CD4-positive, alpha-beta T cell (primary cell): ENCODE data around the gene MED27. TPM values are rescaled to one million over a fixed set of nuclear protein-coding genes. Genes with fewer than 3 reads are reported as not detected.

Experiments used
- ATAC-seq: fragments of 200-7000 bp; cut with Tn5 transposase; one replicate; pipeline ENCODE4 v1.10.0; 2022; ENCODE audit warnings: mild to moderate bottlenecking; ENCODE audit not compliant: poor library complexity
- CTCF ChIA-PET: fragments of 350-600 bp; sonication (Branson Sonifier 250); formaldehyde crosslinking; loops from one replicate; lab custom pipeline; 2021; ENCODE audit warnings: antibody characterized with exemption, inconsistent platforms; lab: Charles Lee
- POLR2A ChIA-PET: fragments of 350-600 bp; sonication (Branson Sonifier 250); formaldehyde crosslinking; loops from one replicate; lab custom pipeline; 2021; ENCODE audit warnings: antibody characterized with exemption, inconsistent platforms; lab: Charles Lee
- DNase-seq, 14 experiments: peaks; one replicate each; pipeline ENCODE4 v3.0.0-alpha.2; 2013 to 2020; ENCODE audit warnings: mixed read lengths in 2 of 14
- H3K27ac ChIP-seq, 2 donors: one replicate each; pipeline versions ENCODE4 v1.5.1 to v1.7.0; 2013; ENCODE audit warnings: low read length in 2 of 2, low read depth in 1 of 2, mild to moderate bottlenecking in 1 of 2
- H3K27me3 ChIP-seq, 2 experiments: 1 replicate in 1 of 2; 2 replicates in 1 of 2; pipeline versions ENCODE4 v1.6.1 to v1.7.0; 2013; ENCODE audit warnings: low read length in 2 of 2, control low read depth in 1 of 2, mild to moderate bottlenecking in 1 of 2, moderate library complexity in 1 of 2; ENCODE audit not compliant: insufficient read depth in 2 of 2, control insufficient read depth in 1 of 2
- H3K36me3 ChIP-seq: one replicate; pipeline ENCODE4 v1.6.1; 2013; ENCODE audit warnings: low read length, control low read depth; ENCODE audit not compliant: insufficient read depth
- H3K4me1 ChIP-seq: one replicate; pipeline ENCODE4 v1.6.1; 2013; ENCODE audit warnings: low read length, control low read depth; ENCODE audit not compliant: insufficient read depth
- H3K4me3 ChIP-seq: one replicate; pipeline ENCODE4 v1.5.1; 2013; ENCODE audit warnings: mild to moderate bottlenecking, low read length, moderate library complexity
- H3K9me3 ChIP-seq, 2 experiments: 1 replicate in 1 of 2; 2 replicates in 1 of 2; pipeline versions ENCODE4 v1.6.1 to v1.7.0; 2013; ENCODE audit warnings: low read length in 2 of 2, mild to moderate bottlenecking in 2 of 2, control low read depth in 1 of 2, moderate library complexity in 1 of 2; ENCODE audit not compliant: control insufficient read depth in 1 of 2, insufficient read depth in 1 of 2
- H3K27ac Mint-ChIP-seq: one replicate; pipeline ENCODE4 v1.8.0; 2020; ENCODE audit warnings: mixed read lengths
- H3K27me3 Mint-ChIP-seq: one replicate; pipeline ENCODE4 v1.8.0; 2021; ENCODE audit warnings: mixed read lengths
- H3K36me3 Mint-ChIP-seq: one replicate; pipeline ENCODE4 v1.8.0; 2021; ENCODE audit warnings: low read depth, mixed read lengths
- H3K4me1 Mint-ChIP-seq: one replicate; pipeline ENCODE4 v1.8.0; 2021; ENCODE audit warnings: low read depth, mixed read lengths
- H3K4me3 Mint-ChIP-seq: one replicate; pipeline ENCODE4 v1.8.0; 2020; ENCODE audit warnings: mild to moderate bottlenecking, mixed read lengths
- H3K9me3 Mint-ChIP-seq: one replicate; pipeline ENCODE4 v1.8.0; 2020; ENCODE audit warnings: mixed read lengths
- CTCF ChIP-seq: fragments of 200-600 bp; IDR thresholded peaks from one replicate; pipeline ENCODE4 v1.8.0; 2022; ENCODE audit warnings: antibody characterized with exemption, mild to moderate bottlenecking
- intact Hi-C, 2 experiments: fragments of 100-400 bp; cut with DNase I in 1 of 2; cut with micrococcal nuclease in 1 of 2; formaldehyde crosslinking; loops; one replicate each; pipeline versions ENCODE4 v1.15.1 to v1.9.0; 2023 to 2025; cut with DNase I, micrococcal nuclease
- total RNA-seq, 174 experiments: library from RNA in 2 of 174; stranded (reverse) in 2 of 174; gene quantifications; one replicate each; pipeline ENCODE4 v1.2.3 and lab custom pipeline; 2021 to 2026

MED27 gene
- total RNA-seq, 2 experiments from 2014 or later, result 15.0 to 17.4 TPM

- Mint-ChIP-seq H3K4me3 (no peak overlapping the region), H3K27me3 (peaks cover 6% of the 10 kb centered on the region), H3K27ac (no peak overlapping the region), H3K9me3 (no peaks in the 10 kb centered on the region), H3K36me3 (no peaks in the 10 kb centered on the region), H3K4me1 (peaks cover 10% of the 10 kb centered on the region)
- CTCF ChIA-PET, result no interaction called here
- TF ChIP-seq CTCF, result no peak
- no peak overlapping the region for H3K27ac ChIP-seq
- H3K27me3 ChIP-seq, result peaks cover 0 to 12% of the 10 kb centered on the region in 2 experiments
- DNase-seq (no peak), ATAC-seq (no peak)
- H3K4me3 ChIP-seq, result no peak overlapping the region
- peaks cover 13 to 35% of the 10 kb centered on the region in 2 experiments for H3K9me3 ChIP-seq
- H3K36me3 ChIP-seq, result no peaks in the 10 kb centered on the region
- intact Hi-C loops, result no loop called here
- POLR2A ChIA-PET, result no interaction called here
- H3K4me1 ChIP-seq, result peaks cover 11% of the 10 kb centered on the region
Measured at GRCh38 chr9:131833906-131834305, 245.8 kb downstream of the MED27 start.

GRCh38 chr9:131833083-131833482 is 246.6 kb downstream of the MED27 start:
- ChIA-PET POLR2A (no interaction called here), CTCF (no interaction called here)
- DNase-seq (peak in 1 of 14 experiments; percentile 16), ATAC-seq (peak; percentile 32)
- H3K9me3 Mint-ChIP-seq, result no peaks in the 10 kb centered on the region
- peak overlapping the region; percentile 43 for H3K27ac Mint-ChIP-seq
- peaks cover 8% of the 10 kb centered on the region for H3K27me3 Mint-ChIP-seq
- Histone ChIP-seq H3K36me3 (no peaks in the 10 kb centered on the region), H3K27me3 (peaks cover 0 to 12% of the 10 kb centered on the region in 2 experiments), H3K9me3 (peaks cover 13 to 35% of the 10 kb centered on the region in 2 experiments), H3K27ac (no peak overlapping the region), H3K4me1 (peaks cover 4% of the 10 kb centered on the region), H3K4me3 (no peak overlapping the region)
- TF ChIP-seq CTCF, result no peak
- no peak overlapping the region for H3K4me3 Mint-ChIP-seq
- peaks cover 10% of the 10 kb centered on the region for H3K4me1 Mint-ChIP-seq
- intact Hi-C loops, result no loop called here
- H3K36me3 Mint-ChIP-seq, result no peaks in the 10 kb centered on the region

- Mint-ChIP-seq H3K27ac (no peak overlapping the region), H3K36me3 (no peaks in the 10 kb centered on the region), H3K4me1 (peaks cover 10% of the 10 kb centered on the region), H3K9me3 (no peaks in the 10 kb centered on the region), H3K27me3 (peaks cover 15% of the 10 kb centered on the region), H3K4me3 (no peak overlapping the region)
- Histone ChIP-seq H3K9me3 (peaks cover 13 to 34% of the 10 kb centered on the region in 2 experiments), H3K27ac (no peak overlapping the region), H3K4me3 (no peak overlapping the region), H3K36me3 (no peaks in the 10 kb centered on the region), H3K4me1 (peaks cover 4% of the 10 kb centered on the region), H3K27me3 (peaks cover 0 to 12% of the 10 kb centered on the region in 2 experiments)
- CTCF ChIA-PET, result no interaction called here
- no peak for ATAC-seq
- no peak for TF ChIP-seq CTCF
- intact Hi-C loops, result no loop called here
- DNase-seq, result no peak
- POLR2A ChIA-PET, result no interaction called here
Measured at GRCh38 chr9:131831380-131832165, 248.1 kb downstream of the MED27 start.
